ENCODE results near the gene DCAF17. TPM values are rescaled to one million over a fixed set of nuclear protein-coding genes. Genes with fewer than 3 reads are reported as not detected.

DCAF17 gene
- total and polyA plus RNA-seq, 2 of the 13 experiments (the other 11 are each of a cell fraction or from before 2014, with no cell fraction given): 13.7 to 30.0 TPM

DNA sequence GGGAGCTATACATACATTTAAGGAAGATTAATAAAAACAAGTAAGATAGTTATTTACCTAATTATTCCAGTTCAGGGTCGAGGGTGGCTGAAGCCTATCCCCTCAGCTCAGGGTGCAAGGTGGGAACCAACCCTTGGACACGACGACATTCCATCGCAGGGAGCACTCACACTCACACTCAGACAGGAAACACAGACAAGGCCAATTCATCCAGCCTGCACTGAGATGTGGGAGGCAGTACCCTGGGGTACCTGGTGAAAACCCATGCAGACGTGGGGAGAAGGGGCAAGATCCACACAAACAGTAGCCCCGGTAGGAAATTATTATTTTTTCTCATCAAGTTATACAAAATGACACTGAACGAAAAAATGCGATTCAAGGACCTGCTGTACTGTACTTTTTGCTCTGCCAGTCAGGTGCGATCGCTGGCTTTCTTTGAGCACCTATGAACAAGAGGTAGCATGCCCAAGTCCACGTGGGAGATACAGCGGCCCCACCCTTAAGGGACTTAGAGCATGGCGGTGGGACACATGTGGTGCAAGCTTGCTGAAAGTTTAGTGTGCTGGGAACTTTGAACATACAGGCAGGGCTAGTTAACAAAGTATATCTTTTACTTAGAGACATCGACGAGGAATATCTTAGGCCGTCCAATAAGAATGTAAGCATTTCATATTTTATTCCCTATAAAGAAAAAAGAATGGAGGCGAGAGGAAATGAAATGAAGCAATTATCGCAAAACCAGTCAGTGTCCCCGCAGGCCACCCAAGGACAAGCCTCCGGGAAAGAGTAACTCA lies 860 bp upstream of the DCAF17 start (continued):
- TF ChIP-seq SP1 (IDR thresholded peaks at IDR 0.05) (no peak), SP1 (CRISPR knock-in tag; IDR thresholded peaks at IDR 0.05) (no peak), ETV5 (CRISPR knock-in tag; IDR thresholded peaks at IDR 0.05; ENCODE audit: borderline replicate concordance) (0 out of 2 replicates have a peak, but pooled peaks have one; percentile 37), KLF6 (CRISPR knock-in tag; IDR thresholded peaks at IDR 0.05) (no peak; the same call in 1 of the 2 replicates), ZNF124 (CRISPR knock-in tag; IDR thresholded peaks at IDR 0.05) (no peak), KDM2A (CRISPR knock-in tag; IDR thresholded peaks at IDR 0.05; ENCODE audit: borderline replicate concordance, low read depth) (no peak), KDM5A (IDR thresholded peaks at IDR 0.05; ENCODE audit: borderline replicate concordance, low read length) (peak; percentile 66), SCMH1 (CRISPR knock-in tag; IDR thresholded peaks at IDR 0.05; ENCODE audit: borderline replicate concordance) (no peak), ATM (IDR thresholded peaks at IDR 0.05; ENCODE audit: borderline replicate concordance) (no peak), ZFP1 (CRISPR knock-in tag; IDR thresholded peaks at IDR 0.05) (no peak), FOSL2 (CRISPR knock-in tag; IDR thresholded peaks at IDR 0.05) (peak; percentile 4; the same call in 1 of the 2 replicates), ZSCAN22 (CRISPR knock-in tag; IDR thresholded peaks at IDR 0.05) (no peak; the same call in 1 of the 2 replicates), ZNF18 (CRISPR knock-in tag; IDR thresholded peaks at IDR 0.05; ENCODE audit: insufficient replicate concordance) (peak; percentile 100), XBP1 (CRISPR knock-in tag; IDR thresholded peaks at IDR 0.05) (no peak), SIX1 (CRISPR knock-in tag; IDR thresholded peaks at IDR 0.05; ENCODE audit: borderline replicate concordance) (no peak), POLR2AphosphoS5 (IDR thresholded peaks at IDR 0.05; ENCODE audit: low read depth, low read length) (peak; percentile 37; the same call in 1 of the 2 replicates), ZNF597 (CRISPR knock-in tag; IDR thresholded peaks at IDR 0.05) (no peak), YY1 (IDR thresholded peaks at IDR 0.05; ENCODE audit: insufficient read depth, insufficient replicate concordance, low read depth, low read length) (peak; percentile 76), EHMT2 (IDR thresholded peaks at IDR 0.05; ENCODE audit: borderline replicate concordance, low read depth, low read length) (no peak), NKX3-1 (CRISPR knock-in tag; IDR thresholded peaks at IDR 0.05) (peak; percentile 35; the same call in 1 of the 2 replicates), ZBTB7A (CRISPR knock-in tag; IDR thresholded peaks at IDR 0.05) (no peak), ZNF564 (CRISPR knock-in tag; IDR thresholded peaks at IDR 0.05) (no peak), SRSF1 (optimal IDR thresholded peaks at IDR 0.05; ENCODE audit: low read depth, low read length) (no peak), GATAD2A (CRISPR knock-in tag; IDR thresholded peaks at IDR 0.05) (peak; percentile 49; the same call in 1 of the 2 replicates), U2AF1 (optimal IDR thresholded peaks at IDR 0.05; ENCODE audit: low read depth, low read length) (no peak)
- TF ChIP-seq, protein P1, sequence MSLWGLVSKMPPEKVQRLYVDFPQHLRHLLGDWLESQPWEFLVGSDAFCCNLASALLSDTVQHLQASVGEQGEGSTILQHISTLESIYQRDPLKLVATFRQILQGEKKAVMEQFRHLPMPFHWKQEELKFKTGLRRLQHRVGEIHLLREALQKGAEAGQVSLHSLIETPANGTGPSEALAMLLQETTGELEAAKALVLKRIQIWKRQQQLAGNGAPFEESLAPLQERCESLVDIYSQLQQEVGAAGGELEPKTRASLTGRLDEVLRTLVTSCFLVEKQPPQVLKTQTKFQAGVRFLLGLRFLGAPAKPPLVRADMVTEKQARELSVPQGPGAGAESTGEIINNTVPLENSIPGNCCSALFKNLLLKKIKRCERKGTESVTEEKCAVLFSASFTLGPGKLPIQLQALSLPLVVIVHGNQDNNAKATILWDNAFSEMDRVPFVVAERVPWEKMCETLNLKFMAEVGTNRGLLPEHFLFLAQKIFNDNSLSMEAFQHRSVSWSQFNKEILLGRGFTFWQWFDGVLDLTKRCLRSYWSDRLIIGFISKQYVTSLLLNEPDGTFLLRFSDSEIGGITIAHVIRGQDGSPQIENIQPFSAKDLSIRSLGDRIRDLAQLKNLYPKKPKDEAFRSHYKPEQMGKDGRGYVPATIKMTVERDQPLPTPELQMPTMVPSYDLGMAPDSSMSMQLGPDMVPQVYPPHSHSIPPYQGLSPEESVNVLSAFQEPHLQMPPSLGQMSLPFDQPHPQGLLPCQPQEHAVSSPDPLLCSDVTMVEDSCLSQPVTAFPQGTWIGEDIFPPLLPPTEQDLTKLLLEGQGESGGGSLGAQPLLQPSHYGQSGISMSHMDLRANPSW (CRISPR knock-in tag; IDR thresholded peaks at IDR 0.05; ENCODE audit: borderline replicate concordance): no peak; the same call in 1 of the 2 replicates
